G401 (cell line): ENCODE measurements around the gene ODAD3. TPM values are rescaled to one million over a fixed set of nuclear protein-coding genes. Genes with fewer than 3 reads are reported as not detected.
"Not testable (repeated sequence)": the region's sequence is repeated elsewhere in the genome, so short reads cannot be mapped to it uniquely, and the experiment has no call there.

Source experiments
- DNase-seq: peaks from one replicate; pipeline ENCODE4 v3.0.0-alpha.2; 2015; ENCODE audit warnings: low spot score
- in situ Hi-C: cut with HindIII; loops from 2 replicates; pipeline ENCODE4 v1.10.0; 2016; ENCODE audit warnings: low sequenced_read_pairs, mixed read lengths
- total RNA-seq: library from RNA; depleted of rRNA; stranded (reverse); fragments of >200 nt; shearing (Covaris generic); gene quantifications from 2 replicates; pipeline ENCODE4 v1.2.3, GENCODE V29; 2014

ODAD3 gene
- total RNA-seq, 1 experiment from 2014 or later = 1.7 TPM

- DNase-seq = no peak
- in situ Hi-C loops = no loop called here
Observed at GRCh38 chr19:11463391-11463790, 28.5 kb upstream of the ODAD3 start.

DNA sequence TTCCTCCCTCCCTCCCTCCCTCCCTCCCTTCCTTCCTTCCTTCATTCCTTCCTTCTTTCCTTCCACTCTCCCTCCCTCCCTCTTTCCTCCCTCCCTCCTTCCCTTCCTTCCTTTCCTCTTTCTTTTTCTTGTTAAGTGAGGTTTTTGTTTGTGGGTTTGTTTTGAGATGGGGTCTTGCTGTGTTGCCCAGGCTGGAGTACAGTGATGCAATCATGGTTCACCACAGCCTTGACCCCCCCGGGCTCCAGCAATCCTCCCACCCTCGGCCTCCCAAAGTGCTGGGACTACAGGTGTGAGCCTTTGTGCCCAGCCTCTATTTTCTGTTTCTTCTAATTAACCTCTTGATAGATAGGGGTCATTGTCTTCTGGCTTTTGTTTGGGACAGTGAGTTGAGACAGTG lies 26.5 kb upstream of the ODAD3 start:
- in situ Hi-C loops = no loop called here
- no peak for DNase-seq

DNA sequence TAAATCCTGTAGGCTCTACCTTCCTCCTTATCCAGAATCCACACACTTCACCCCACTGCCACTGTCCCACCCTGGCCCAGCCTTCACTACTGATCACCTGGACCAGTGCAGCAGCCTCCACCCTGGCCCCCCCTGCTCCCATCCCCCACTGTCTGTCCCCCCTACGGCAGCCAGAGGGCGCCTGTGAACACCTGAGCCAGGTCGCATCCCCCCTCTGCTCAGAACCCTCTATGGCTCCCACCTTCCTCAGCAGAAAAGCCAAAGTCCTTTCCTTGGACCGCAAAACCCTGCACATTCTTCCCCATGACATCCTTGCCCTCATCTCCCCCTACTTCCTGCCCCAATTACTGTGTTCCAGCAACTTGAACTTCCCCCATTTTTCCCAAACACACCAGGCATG lies 25.3 kb upstream of the ODAD3 start:
- in situ Hi-C loops = no loop called here
- no peak for DNase-seq

DNA sequence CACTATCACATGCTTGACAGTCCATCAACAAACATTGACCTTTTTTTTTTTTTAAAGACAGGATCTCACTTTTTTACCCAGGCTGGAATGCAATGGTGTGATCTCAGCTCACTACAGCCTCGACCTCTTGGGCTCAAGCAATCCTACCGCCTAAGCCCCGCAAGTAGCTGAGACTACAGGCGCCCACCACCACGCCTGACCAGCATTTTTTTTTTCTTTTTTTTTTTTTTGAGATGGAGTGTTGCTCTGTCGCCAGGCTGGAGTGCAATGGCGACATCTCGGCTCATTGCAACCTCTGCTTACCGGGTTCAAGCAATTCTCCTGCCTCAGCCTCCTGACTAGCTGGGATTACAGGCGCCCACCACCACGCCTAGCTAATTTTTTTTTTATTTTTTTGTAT lies 24.0 kb upstream of the ODAD3 start:
- in situ Hi-C loops, DNase-seq: not testable (repeated sequence)

DNA sequence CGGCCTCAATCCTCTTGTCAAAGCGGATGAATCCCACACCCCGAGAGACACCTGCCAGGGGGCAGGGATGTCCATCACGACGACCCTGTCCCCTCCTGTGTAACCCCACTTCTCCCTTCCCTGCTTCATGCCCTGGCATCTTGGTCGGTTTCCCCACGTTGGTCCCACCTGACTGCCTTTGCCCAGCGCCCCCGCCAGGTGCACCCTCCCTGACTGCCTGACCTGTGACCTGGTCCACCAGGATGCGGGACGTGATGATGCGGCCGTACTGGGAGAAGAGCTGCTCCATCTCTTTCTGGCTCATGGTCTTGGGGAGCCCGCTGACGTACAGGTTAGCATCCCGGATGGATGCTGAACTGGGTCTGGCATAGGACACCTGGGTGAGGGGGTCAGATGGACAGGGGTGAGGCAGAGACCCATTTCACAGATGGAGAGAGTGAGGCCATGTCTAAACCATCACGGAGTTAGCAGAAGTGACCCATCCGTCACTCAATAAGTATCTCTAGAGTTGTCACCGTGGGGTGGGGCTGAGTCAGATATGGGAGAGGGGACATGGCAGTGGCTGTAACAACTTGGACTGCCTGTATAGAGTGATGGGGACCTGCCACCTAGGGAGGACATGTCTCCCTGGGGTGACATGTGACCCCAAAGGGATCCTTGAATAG lies 23.4 kb upstream of the ODAD3 start:
- in situ Hi-C loops = no loop called here
- no peak for DNase-seq

- in situ Hi-C loops = no loop called here
- DNase-seq = no peak
Observed at GRCh38 chr19:11457831-11458230, 22.9 kb upstream of the ODAD3 start.

DNA sequence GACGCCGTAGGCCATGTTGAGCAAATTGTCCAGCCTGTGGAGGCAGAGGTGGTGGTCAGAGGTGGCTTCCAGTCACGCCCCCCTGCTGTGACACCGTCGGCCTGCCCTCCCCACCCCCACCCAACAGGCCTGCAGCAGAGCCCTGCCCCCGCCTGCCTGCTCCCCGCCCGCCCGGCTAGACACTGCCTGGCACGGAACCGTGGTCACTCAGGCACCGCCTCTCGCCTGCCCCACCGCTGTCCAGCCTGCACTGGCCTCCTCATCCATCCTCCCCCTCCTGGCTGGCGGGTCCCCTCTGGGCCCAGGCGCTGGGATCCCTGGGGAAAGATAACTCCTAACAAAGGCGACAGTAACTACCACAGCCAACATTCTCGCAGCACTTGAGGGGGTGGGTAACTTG lies 22.2 kb upstream of the ODAD3 start:
- DNase-seq = no peak
- in situ Hi-C loops = no loop called here

DNA sequence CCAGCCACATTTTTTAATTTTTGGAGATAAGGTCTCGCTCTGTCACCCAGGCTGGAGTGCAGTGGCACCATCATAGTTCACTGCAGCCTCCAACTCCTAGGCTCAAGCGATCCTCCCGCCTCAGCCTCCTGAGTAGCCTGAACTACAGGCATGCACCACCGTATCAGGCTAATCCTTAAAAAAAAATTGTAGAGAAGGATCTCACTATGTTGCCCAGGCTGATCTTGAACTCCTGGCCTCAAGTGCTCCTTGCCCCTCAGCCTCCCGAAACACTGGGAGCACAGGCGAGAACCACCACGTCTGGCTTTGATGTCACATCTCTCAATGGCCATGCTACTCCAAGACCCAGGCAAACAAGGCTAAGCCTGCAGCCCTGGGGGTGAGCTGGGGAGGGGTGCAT lies 21.7 kb upstream of the ODAD3 start:
- in situ Hi-C loops = no loop called here
- DNase-seq = no peak

- in situ Hi-C loops, DNase-seq: not testable (repeated sequence)
Observed at GRCh38 chr19:11455233-11455554, 20.3 kb upstream of the ODAD3 start.

- DNase-seq = no peak
- in situ Hi-C loops = no loop called here
Observed at GRCh38 chr19:11453468-11454341, 18.8 kb upstream of the ODAD3 start.

DNA sequence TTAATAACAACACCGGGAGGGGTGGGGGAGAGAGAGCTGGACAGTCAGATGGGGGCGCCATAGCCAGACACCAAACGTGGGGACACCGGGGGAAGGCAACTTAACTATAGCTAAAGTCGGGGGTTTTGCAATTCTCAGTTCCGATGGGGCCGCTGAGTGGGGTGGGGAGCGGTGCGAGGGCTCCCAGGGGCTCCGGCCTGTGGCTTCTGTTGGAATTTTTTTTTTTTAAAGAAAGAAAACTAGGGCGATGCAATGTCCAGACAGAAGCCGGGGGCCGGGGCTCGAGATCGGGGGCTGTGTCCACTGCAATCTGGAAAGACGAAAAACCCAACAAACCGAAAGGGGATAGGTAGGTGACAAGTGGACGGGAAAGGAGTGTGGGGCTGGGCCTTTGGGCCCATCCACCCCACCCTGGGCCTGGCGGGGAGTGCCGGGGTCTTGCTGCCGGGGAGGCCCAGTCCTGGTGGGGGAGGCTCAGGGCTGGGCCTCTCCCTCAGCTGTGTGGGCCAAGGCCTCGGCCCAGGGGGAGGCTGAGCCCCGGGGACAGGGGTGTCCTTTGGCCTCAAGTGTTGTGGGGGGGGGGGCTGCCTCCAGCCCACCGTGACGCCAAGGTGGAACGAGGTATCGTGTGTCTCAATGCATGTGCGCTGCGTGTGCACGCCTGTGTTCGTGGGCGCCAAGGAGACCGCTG lies 17.8 kb upstream of the ODAD3 start:
- DNase-seq = no peak
- in situ Hi-C loops = no loop called here

GRCh38 chr19:11451871-11452619 lies 17.1 kb upstream of the ODAD3 start:
- DNase-seq = no peak
- in situ Hi-C loops = no loop called here

- DNase-seq = no peak
Observed at GRCh38 chr19:11451327-11451870, 16.5 kb upstream of the ODAD3 start.

GRCh38 chr19:11450570-11451326 lies 15.8 kb upstream of the ODAD3 start:
- DNase-seq = no peak
- in situ Hi-C loops = no loop called here

More at GRCh38 chr19:11451327-11451870, 16.5 kb upstream of the ODAD3 start:
- in situ Hi-C loops = no loop called here

DNA sequence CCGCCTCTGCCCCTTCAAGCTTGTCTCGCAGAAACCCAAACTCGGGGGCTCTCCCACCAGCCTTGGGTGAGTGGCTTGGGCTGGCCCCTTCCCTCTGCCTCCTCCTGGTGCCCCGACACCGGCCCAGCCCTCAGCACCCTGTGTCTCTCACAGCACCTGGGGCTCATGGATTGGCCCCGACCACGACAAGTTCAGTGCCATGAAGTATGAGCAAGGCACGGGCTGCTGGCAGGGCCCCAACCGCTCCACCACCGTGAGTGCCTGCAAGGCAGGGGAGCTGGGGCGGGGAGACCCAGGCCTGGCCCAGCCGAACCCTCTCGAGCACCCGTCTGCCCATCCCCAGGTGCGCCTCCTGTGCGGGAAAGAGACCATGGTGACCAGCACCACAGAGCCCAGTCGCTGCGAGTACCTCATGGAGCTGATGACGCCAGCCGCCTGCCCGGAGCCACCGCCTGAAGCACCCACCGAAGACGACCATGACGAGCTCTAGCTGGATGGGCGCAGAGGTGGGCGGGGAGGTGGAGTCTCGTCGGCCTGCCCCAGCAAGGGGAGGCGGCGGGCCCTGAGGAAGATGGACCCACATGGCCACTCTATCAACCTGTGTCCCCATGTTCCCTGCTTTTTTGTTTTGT lies 14.1 kb upstream of the ODAD3 start:
- no peak for DNase-seq
- in situ Hi-C loops = no loop called here

DNA sequence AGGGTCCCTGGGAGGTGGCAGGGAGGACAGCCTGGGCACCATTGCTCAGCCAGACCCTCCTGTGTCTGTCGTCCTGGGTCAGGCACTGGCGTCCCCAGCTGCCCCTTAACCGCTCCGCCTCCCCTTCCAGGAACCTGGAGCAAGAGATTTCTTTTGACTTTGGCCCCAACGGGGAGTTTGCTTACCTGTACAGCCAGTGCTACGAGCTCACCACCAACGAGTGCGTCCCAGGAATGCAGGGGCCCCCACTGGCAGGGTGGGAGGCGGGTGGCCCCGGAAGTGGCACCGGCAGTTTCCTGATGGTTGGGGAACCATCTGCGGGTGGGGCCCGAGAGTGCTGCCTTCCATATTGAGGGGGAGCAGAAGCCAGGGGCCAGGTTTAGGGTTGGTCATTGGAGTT lies 13.5 kb upstream of the ODAD3 start:
- no peak for DNase-seq
- in situ Hi-C loops = no loop called here

- in situ Hi-C loops = no loop called here
- no peak for DNase-seq
Observed at GRCh38 chr19:11447347-11448262, 12.7 kb upstream of the ODAD3 start.
